IMR-90 (cell line): ENCODE data around the gene GHDC. TPM values are rescaled to one million over a fixed set of nuclear protein-coding genes. Genes with fewer than 3 reads are reported as not detected.

Experiments used
- ATAC-seq: fragments of 200-7000 bp; cut with Tn5 transposase; 2 replicates; pipeline ENCODE4 v1.9.1; 2020; ENCODE audit warnings: low read depth, mild to moderate bottlenecking, moderate library complexity
- BruUV-seq: library from RNA; stranded (reverse); fragments of 400-500 nt; replicated peaks from 2 replicates; lab custom pipeline; 2021; lab: Mats Ljungman, UMichigan
- CTCF ChIA-PET: fragments of 300-600 bp; formaldehyde crosslinking; extraction: SDS; loops from one replicate; lab custom pipeline; 2021; ENCODE audit warnings: antibody characterized with exemption; lab: Yijun Ruan, JAX
- POLR2A ChIA-PET: fragments of 300-600 bp; sonication (Branson Sonifier 250); formaldehyde crosslinking; loops from one replicate; lab custom pipeline; 2022; ENCODE audit warnings: antibody characterized with exemption; ENCODE audit not compliant: unreplicated experiment; lab: Charles Lee
- DNase-seq: peaks from one replicate; pipeline ENCODE4 v3.0.0; 2013
- H2AFZ ChIP-seq: replicated peaks from 2 replicates; pipeline ENCODE3; 2013; ENCODE audit warnings: low read length, mild to moderate bottlenecking; ENCODE audit not compliant: poor library complexity
- H2AK5ac ChIP-seq: 2 replicates; pipeline ENCODE4 v1.6.1; 2013; ENCODE audit warnings: low read depth, low read length, inconsistent platforms
- H2AK9ac ChIP-seq: replicated peaks from 2 replicates; pipeline ENCODE3; 2013; ENCODE audit warnings: mild to moderate bottlenecking, low read depth, low read length, moderate library complexity; ENCODE audit not compliant: poor library complexity
- H2BK120ac ChIP-seq: 2 replicates; pipeline ENCODE4 v1.6.1; 2013; ENCODE audit warnings: low read depth, low read length, inconsistent platforms
- H2BK15ac ChIP-seq: 3 replicates; pipeline ENCODE4 v1.6.1; 2013; ENCODE audit warnings: low read depth, low read length, inconsistent platforms
- H2BK20ac ChIP-seq: 2 replicates; pipeline ENCODE4 v1.6.1; 2013; ENCODE audit warnings: low read depth, mild to moderate bottlenecking, inconsistent platforms, low read length, moderate library complexity
- H2BK5ac ChIP-seq: 2 replicates; pipeline ENCODE4 v1.6.1; 2013; ENCODE audit warnings: mild to moderate bottlenecking, low read depth, low read length, inconsistent platforms; ENCODE audit not compliant: poor library complexity, severe bottlenecking
- H3K14ac ChIP-seq: replicated peaks from 2 replicates; pipeline ENCODE4 v1.6.1; 2013; ENCODE audit warnings: low read depth, low read length, inconsistent platforms
- H3K18ac ChIP-seq: 2 replicates; pipeline ENCODE4 v1.6.1; 2013; ENCODE audit warnings: low read depth, low read length, control low read depth
- H3K23ac ChIP-seq: 2 replicates; pipeline ENCODE4 v1.6.1; 2013; ENCODE audit warnings: low read depth, low read length, inconsistent platforms
- H3K27ac ChIP-seq: 2 replicates; pipeline ENCODE4 v1.5.1; 2013; ENCODE audit warnings: mild to moderate bottlenecking, control low read depth, low read length; ENCODE audit not compliant: insufficient read depth
- H3K27me3 ChIP-seq: 2 replicates; pipeline ENCODE4 v1.6.1; 2013; ENCODE audit warnings: low read length; ENCODE audit not compliant: control insufficient read depth, insufficient read depth
- H3K36me3 ChIP-seq: 2 replicates; pipeline ENCODE4 v1.6.1; 2013; ENCODE audit warnings: low read length, mixed read lengths; ENCODE audit not compliant: control insufficient read depth, insufficient read depth
- H3K4ac ChIP-seq: 2 replicates; pipeline ENCODE4 v1.6.1; 2013; ENCODE audit warnings: low read depth, low read length, inconsistent platforms
- H3K4me1 ChIP-seq: 2 replicates; pipeline ENCODE4 v1.6.1; 2013; ENCODE audit warnings: low read length, mixed read lengths; ENCODE audit not compliant: control insufficient read depth, insufficient read depth
- H3K4me2 ChIP-seq: 2 replicates; pipeline ENCODE4 v1.6.1; 2013; ENCODE audit warnings: low read depth, mild to moderate bottlenecking, control low read depth, low read length, moderate library complexity
- H3K4me3 ChIP-seq: 2 replicates; pipeline ENCODE4 v1.5.1; 2013; ENCODE audit warnings: low read depth, mild to moderate bottlenecking, control low read depth, low read length, moderate library complexity; ENCODE audit not compliant: insufficient read depth
- H3K56ac ChIP-seq: 2 replicates; pipeline ENCODE4 v1.6.1; 2013; ENCODE audit warnings: low read length, inconsistent platforms; ENCODE audit not compliant: insufficient read depth; ENCODE audit errors: extremely low read depth
- H3K79me1 ChIP-seq, 2 experiments: 2 replicates each; pipeline ENCODE4 v1.6.1; 2013; ENCODE audit warnings: low read length in 2 of 2, inconsistent platforms in 1 of 2, low read depth in 1 of 2
- H3K9ac ChIP-seq: 2 replicates; pipeline ENCODE4 v1.6.1; 2013; ENCODE audit warnings: low read depth, low read length, control low read depth
- H3K9me1 ChIP-seq: 2 replicates; pipeline ENCODE4 v1.6.1; 2013; ENCODE audit warnings: low read length, inconsistent platforms; ENCODE audit not compliant: insufficient read depth
- H3K9me3 ChIP-seq: 2 replicates; pipeline ENCODE4 v1.6.1; 2013; ENCODE audit warnings: low read length; ENCODE audit not compliant: control insufficient read depth, insufficient read depth
- H4K20me1 ChIP-seq: 2 replicates; pipeline ENCODE4 v1.6.1; 2013; ENCODE audit warnings: low read length, inconsistent platforms; ENCODE audit not compliant: insufficient read depth
- H4K5ac ChIP-seq: 2 replicates; pipeline ENCODE4 v1.6.1; 2013; ENCODE audit warnings: mild to moderate bottlenecking, low read depth, low read length, control low read depth
- H4K8ac ChIP-seq, 2 experiments: 2 replicates each; pipeline ENCODE4 v1.6.1; 2013; ENCODE audit warnings: low read depth in 2 of 2, low read length in 2 of 2, control low read depth in 1 of 2, inconsistent platforms in 1 of 2
- H4K91ac ChIP-seq: 2 replicates; pipeline ENCODE4 v1.6.1; 2013; ENCODE audit warnings: low read depth, low read length, inconsistent platforms; ENCODE audit not compliant: insufficient read depth
- CEBPB ChIP-seq: IDR thresholded peaks from 2 replicates; pipeline ENCODE4 v1.6.1; 2012; ENCODE audit warnings: low read depth, low read length, improper control_type of control experiment
- CTCF ChIP-seq: conservative IDR thresholded peaks from 2 replicates; pipeline ENCODE4 v1.5.1; 2012; ENCODE audit warnings: mild to moderate bottlenecking, low read depth, low read length, improper control_type of control experiment
- ELK1 ChIP-seq: fragments of 150-350 bp; IDR thresholded peaks from 2 replicates; pipeline ENCODE4 v1.6.1; 2016; ENCODE audit warnings: low read depth, mild to moderate bottlenecking, low read length, moderate library complexity, borderline replicate concordance
- MAZ ChIP-seq: IDR thresholded peaks from 2 replicates; pipeline ENCODE4 v1.6.1; 2012; ENCODE audit warnings: low read depth, mild to moderate bottlenecking, low read length, improper control_type of control experiment, moderate library complexity, borderline replicate concordance
- MXI1 ChIP-seq: IDR thresholded peaks from 2 replicates; pipeline ENCODE4 v1.6.1; 2012; ENCODE audit warnings: low read depth, mild to moderate bottlenecking, low read length, moderate library complexity, borderline replicate concordance
- NFE2L2 ChIP-seq: fragments of 150-350 bp; IDR thresholded peaks from 2 replicates; pipeline ENCODE4 v1.6.1; 2016; ENCODE audit warnings: low read depth, mild to moderate bottlenecking, low read length
- RCOR1 ChIP-seq: IDR thresholded peaks from 2 replicates; pipeline ENCODE4 v1.6.1; 2012; ENCODE audit warnings: mild to moderate bottlenecking, low read length, improper control_type of control experiment; ENCODE audit not compliant: insufficient replicate concordance
- RFX5 ChIP-seq: IDR thresholded peaks from 2 replicates; pipeline ENCODE4 v1.8.0; 2012; ENCODE audit warnings: low read depth, mild to moderate bottlenecking, low read length, moderate library complexity
- WGBS, 2 experiments: methylation state at CpG; one replicate each; pipeline versions ENCODE4 v1.1.5 to v1.1.7; 2013; ENCODE audit warnings: missing lambda C conversion rate in 2 of 2; ENCODE audit not compliant: insufficient read length in 1 of 2; ENCODE audit errors: extremely low coverage in 2 of 2; 5-methylcytosine and 5-hydroxymethylcytosine counted together
- dilution Hi-C: fragments of 300-500 bp; cut with HindIII; formaldehyde crosslinking; loops from one replicate; pipeline ENCODE4 v1.14.3; 2018; ENCODE audit warnings: low sequenced_read_pairs; ENCODE audit not compliant: unreplicated experiment
- in situ Hi-C: fragments of 300-500 bp; cut with MboI; formaldehyde crosslinking; loops from 3 replicates; pipeline ENCODE4 v1.14.3; 2019; ENCODE audit warnings: low sequenced_read_pairs, inconsistent platforms, mixed read lengths
- intact Hi-C: fragments of 100-400 bp; cut with micrococcal nuclease; formaldehyde crosslinking; loops from 2 replicates; pipeline ENCODE4 v1.10.0; 2022
- polyA plus RNA-seq, 3 experiments: library from polyadenylated mRNA; depleted of rRNA; stranded (reverse); fragments of >200 nt; gene quantifications; 2 replicates each; pipeline ENCODE4 v1.2.3, GENCODE V29; 2012; ENCODE audit warnings: low replicate concordance in 1 of 3
- total RNA-seq: library from RNA; depleted of rRNA; stranded (reverse); fragments of >200 nt; gene quantifications from 2 replicates; pipeline ENCODE4 v1.2.3, GENCODE V29; 2012
- TF ChIP-seq, protein P1 (sequence below): fragments of 150-350 bp; IDR thresholded peaks from 2 replicates; pipeline ENCODE4 v1.6.1; 2017; ENCODE audit warnings: mild to moderate bottlenecking, antibody characterized with exemption, low read length, low read depth

The GHDC gene
- total and polyA plus RNA-seq, 2 of the 4 experiments (the other 2 are of a cell fraction), result 5.2 to 8.1 TPM

GRCh38 chr17:42193216-42193968, 902 bp downstream of the GHDC start (continued):
- TF ChIP-seq RCOR1, result no peak

GRCh38 chr17:42192189-42193126, 1.8 kb downstream of the GHDC start:
- Histone ChIP-seq H4K8ac (no peak overlapping the region), H4K5ac (no peak overlapping the region), H3K9me3 (no peaks in the 10 kb centered on the region), H4K91ac (no peak overlapping the region), H3K56ac (no peak overlapping the region), H2AK9ac (peak overlapping the region; percentile 3), H2BK15ac (no peak overlapping the region), H3K4me1 (no peaks in the 10 kb centered on the region), H3K79me1 (peaks cover 0 to 8% of the 10 kb centered on the region in 2 experiments; a peak in 1 of 4 replicates), H3K9ac (no peak overlapping the region), H4K20me1 (no peaks in the 10 kb centered on the region), H2BK120ac (no peak overlapping the region), H3K23ac (no peak overlapping the region), H3K4ac (no peak overlapping the region), H2BK5ac (no peak overlapping the region), H2AK5ac (no peak overlapping the region), H3K14ac (no peak overlapping the region), H2AFZ (no peak overlapping the region), H3K36me3 (no peaks in the 10 kb centered on the region), H3K27ac (no peak overlapping the region), H3K4me2 (no peak overlapping the region), H3K27me3 (no peaks in the 10 kb centered on the region), H2BK20ac (no peak overlapping the region), H3K18ac (no peak overlapping the region), H3K9me1 (peaks cover 10% of the 10 kb centered on the region; the same call in 1 of the 2 replicates), H3K4me3 (no peak overlapping the region)
- dilution Hi-C loops (no loop called here), in situ Hi-C loops (no loop called here), intact Hi-C loops (no loop called here)
- DNase-seq (no peak), ATAC-seq (no peak)
- ChIA-PET POLR2A (interaction anchor here (0.6 kb wide), 1 partner anchor 175 kb away, joined by 3 read pairs; the partner anchor contains the start of gene DNAJC7), CTCF (no interaction called here)
- WGBS, 2 experiments, result 90% methylated on average over 18 of the region's 23 CpGs; no CpG with 5 or more reads in 1 of the 2 experiments
- no TSS peak for BruUV-seq
- TF ChIP-seq RCOR1 (no peak), MAZ (no peak), ELK1 (no peak), CTCF (no peak), NFE2L2 (no peak), CEBPB (no peak), MXI1 (no peak), RFX5 (no peak)
- TF ChIP-seq, protein P1, sequence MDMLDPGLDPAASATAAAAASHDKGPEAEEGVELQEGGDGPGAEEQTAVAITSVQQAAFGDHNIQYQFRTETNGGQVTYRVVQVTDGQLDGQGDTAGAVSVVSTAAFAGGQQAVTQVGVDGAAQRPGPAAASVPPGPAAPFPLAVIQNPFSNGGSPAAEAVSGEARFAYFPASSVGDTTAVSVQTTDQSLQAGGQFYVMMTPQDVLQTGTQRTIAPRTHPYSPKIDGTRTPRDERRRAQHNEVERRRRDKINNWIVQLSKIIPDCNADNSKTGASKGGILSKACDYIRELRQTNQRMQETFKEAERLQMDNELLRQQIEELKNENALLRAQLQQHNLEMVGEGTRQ, result no peak
